GM19328 (cell line): ENCODE measurements around the gene FARP2.
"Not testable (repeated sequence)": the region's sequence is repeated elsewhere in the genome, so short reads cannot be mapped to it uniquely, and the experiment has no call there.

Source experiments
- ATAC-seq: cut with Tn5 transposase; IDR thresholded peaks from one replicate; pipeline ENCODE4 v1.9.1; 2021; ENCODE audit warnings: mild to moderate bottlenecking, moderate library complexity; ENCODE audit not compliant: unreplicated experiment

FARP2 gene

DNA sequence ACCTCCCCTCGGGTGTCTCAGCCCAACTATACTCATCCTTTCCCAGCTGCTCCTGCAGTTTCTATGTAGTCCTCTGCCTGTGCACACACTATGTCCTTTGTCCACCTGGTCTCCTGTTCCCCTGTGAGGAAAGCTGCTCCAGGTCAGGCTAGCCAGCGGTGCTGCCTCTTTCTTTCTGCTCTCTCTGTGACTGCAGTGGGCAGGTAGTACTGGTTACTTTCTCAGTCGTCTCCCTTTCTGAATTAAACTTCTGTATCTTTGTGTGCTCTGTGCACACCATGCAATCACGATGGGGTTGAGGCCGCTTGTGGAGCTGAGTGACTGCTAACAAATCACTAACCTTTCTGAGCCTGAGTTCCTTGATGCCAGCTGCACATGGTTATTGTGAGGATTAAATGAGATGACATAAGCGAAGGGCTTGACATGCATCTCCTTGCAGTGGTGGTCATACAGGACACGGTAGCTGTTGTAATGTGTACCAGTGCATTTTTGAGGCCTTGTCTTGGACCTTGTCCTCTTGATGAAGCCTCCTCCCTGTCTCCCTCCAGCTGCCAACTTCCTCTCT, 3.5 kb downstream of the FARP2 start:
- ATAC-seq = no peak

GRCh38 chr2:241363426-241363825, 7.3 kb downstream of the FARP2 start:
- no peak for ATAC-seq

- no peak for ATAC-seq
Observed at GRCh38 chr2:241364781-241365180, 8.7 kb downstream of the FARP2 start.

DNA sequence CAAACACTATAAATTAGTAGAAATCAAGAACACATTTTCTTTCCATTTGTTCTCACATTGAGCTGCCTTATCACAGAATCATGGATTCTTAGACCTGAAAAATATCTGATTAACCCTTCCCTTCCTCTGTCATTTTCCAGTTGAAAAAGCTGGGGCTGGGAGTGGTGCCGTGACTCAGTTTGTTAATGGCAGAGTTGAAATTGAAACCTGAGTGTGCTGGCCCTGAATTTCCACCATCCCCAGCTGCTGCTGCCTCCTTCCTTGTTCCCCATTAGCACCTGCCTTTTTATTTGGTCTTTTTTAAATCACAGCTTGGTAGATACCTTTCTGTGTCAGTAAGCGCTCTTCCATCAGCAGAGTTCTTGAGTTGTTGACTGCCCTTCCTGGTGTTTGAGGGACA, 10.6 kb downstream of the FARP2 start:
- ATAC-seq = no peak

DNA sequence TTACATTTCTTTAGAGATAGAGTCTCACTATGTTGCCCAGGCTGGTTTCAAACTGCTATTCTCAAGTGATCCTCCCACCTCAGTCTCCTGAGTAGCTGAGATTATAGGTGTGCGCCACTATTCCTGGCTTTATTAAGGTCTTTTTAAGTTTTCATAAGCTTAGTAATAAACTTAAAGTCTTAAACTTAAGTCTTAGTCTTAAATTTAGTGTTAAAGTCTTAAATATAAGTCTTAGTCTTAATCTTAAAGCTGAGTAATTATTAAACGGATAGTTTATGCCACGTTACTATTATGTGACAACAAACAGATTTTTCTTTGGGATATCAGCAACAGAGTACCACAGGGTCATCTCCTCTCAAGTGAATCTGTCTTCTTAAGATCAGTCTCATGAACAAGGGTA, 12.6 kb downstream of the FARP2 start:
- ATAC-seq = no peak

- ATAC-seq = no peak
Observed at GRCh38 chr2:241372361-241372992, 16.4 kb downstream of the FARP2 start.

DNA sequence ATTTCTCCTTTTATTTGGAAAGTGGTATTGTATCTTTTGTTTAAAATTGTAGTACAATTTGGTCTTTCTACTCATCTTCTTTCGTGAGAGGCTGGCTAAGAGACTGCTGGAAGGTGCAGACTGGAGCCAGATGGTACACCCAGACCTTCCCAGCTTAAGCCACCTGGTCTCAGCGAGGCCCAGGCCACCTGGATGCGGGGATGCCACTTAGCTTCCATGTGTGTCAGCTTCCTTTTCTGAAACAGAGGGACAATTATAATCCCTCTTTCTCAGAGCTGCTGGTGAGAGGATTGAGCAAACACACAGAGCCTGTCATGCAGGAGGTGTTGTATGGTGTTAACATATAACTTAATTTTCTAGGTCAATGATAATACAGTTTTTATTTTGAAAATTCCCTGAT, 17.4 kb downstream of the FARP2 start:
- ATAC-seq = no peak

DNA sequence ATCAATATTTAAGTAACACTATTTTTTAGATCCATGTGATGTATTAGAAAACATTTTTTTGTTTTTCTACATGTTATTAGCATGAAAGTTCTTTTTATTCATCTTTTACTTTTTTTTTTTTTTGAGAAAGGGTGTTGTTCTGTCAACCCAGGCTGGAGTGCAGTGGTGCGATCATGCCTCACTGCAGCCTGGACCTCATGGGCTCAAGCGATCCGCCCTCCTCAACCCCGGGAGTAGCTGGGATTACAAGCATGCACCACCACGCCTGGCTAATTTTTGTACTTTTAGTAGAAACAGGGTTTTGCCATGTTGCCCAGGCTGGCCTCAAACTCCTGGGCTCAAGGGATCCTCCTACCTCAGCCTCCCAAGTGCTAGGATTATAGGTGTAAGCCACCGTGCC, 17.8 kb downstream of the FARP2 start:
- not testable (repeated sequence) for ATAC-seq

GRCh38 chr2:241375300-241375699, 19.2 kb downstream of the FARP2 start:
- no peak for ATAC-seq

DNA sequence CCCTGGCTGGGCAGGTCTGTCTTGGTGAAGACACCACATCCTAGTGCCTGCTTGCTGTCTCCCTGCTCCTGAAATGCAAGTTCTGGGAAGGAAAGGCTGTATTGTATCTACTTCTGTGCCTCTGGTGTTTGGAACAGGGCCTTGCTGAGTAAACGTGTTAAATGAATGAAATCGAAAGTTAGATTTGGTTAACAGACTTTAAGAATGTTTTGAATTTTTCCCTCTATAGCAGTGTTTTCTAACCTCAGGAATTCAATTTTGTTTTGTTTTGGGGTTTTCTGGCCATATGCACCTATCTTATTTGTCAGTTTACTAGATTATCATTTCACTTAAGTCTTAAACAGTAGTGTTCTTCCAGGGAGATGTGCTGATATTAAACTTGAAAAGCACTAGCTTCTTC, 20.7 kb downstream of the FARP2 start:
- ATAC-seq = no peak

DNA sequence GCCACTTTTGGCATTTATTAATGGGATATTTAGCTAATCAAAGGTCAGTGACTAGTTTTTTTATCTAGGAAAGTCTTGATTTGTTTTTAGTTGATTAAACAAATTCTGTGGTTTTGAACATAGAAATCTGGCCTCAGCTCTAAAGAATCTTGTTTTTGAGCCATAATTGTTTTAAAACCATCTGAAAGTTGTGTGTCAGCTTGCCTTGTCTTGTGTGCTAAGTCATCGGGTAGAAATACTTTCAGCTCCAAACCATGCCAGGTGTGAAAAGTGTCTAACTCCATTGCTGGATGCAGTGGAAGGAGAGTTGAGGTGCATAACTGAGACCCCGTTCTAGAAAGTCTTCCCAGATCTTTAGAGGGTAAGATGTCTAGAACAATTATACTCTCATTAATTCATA, 22.7 kb downstream of the FARP2 start:
- ATAC-seq = no peak

DNA sequence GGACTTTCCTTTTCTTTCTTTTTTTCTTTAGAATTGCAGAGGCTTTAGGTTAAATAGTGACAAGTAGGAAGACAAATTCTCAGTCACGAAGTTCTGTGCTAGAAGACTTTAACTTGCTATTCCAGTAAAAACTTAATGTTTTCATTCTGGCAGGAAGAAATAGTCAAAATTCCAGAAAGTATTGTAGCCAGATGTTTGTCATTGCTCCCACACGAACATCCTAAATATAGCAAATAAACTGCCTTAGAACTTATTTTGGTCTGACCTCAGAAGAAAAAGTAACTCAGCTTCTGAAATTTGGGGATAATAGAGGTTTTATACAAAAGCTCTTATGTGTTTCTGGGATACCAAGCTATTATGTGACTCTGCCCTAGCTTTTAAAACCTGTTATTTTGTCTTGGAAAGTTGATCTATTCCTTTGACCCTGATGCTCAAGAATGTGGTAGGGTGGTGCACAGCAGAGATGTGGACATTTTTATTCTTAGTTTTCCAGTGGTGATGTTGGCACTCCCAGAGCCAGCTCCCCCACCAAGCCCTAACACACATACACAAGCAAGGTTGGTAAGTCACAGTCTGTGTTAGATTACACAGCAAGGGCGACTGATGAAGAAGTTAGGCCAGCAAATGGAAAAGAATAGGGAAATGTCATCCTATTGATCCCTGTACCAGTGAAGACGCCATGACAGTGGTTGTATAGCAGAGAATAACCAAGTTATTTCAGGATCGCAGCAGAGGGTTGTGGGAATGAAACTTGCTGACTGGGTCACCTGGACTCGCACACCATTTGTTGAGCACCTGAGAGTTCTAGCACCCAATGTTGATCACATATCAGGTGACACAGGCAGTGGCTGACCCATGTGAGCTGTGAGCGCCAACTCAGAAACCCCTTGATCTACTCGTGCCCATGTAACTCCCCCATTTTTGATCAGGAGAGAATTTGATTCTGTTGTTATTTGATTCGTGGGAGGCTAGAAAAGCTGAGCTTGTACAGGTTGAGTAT, 23.7 kb downstream of the FARP2 start:
- no peak for ATAC-seq

DNA sequence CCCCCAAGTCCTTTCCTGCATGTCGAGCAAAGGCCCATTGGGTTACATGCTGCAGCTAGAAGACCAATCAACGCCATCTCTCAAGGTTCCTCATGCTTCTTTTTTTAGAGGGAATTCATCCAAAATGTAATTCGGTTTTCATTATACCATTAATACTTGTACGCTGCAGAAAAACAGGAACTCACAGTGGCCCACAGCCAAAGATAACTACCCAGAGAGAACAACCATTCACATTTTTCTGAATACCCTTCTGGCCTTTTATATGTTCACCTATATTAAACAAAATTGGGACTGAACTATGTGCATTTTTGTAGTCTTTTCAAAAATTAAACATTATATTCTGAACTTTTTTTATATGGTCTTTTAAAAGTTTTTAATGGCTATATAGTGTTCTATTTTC, 25.8 kb downstream of the FARP2 start:
- ATAC-seq = no peak

DNA sequence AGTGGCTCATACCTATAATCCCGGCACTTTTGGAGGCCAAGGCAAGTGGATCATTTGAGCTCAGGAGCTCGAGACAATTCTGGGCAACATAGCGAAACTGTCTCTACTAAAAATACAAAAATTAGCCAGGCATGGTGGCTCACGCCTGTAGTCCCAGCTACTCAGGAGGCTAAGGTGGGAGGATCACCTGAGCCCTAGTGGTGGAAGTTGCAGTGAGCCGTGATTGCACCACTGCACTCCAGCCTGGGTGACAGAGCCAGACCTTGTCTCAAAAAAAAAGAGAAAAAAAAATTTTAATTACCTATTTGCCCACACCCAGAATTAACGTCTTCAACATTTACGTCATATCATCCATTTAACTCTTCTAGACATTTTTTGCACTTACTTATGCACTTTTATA, 29.4 kb downstream of the FARP2 start:
- not testable (repeated sequence) for ATAC-seq

GRCh38 chr2:241386519-241386918, 30.4 kb downstream of the FARP2 start:
- no peak for ATAC-seq

DNA sequence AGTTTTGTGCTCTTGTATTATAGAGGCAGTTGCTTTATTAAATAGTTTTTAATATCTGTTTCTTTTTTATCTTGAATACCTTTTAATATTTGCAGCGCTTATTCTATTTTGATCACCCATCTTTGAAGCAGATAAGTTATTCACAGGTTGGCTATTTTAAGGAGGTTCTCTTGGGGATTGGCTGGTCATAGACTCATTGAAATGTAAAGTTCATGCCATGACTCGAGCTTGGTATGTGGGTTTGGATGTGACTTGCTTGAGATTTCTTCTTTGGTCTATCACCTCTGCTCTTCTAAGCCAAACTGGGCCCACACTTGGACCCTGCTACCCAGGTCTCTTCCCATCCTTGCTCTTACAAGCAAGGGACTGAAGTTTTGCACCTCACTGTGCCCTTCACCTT, 33.6 kb downstream of the FARP2 start:
- ATAC-seq = no peak

- ATAC-seq = no peak
Observed at GRCh38 chr2:241390301-241391206, 34.5 kb downstream of the FARP2 start.

DNA sequence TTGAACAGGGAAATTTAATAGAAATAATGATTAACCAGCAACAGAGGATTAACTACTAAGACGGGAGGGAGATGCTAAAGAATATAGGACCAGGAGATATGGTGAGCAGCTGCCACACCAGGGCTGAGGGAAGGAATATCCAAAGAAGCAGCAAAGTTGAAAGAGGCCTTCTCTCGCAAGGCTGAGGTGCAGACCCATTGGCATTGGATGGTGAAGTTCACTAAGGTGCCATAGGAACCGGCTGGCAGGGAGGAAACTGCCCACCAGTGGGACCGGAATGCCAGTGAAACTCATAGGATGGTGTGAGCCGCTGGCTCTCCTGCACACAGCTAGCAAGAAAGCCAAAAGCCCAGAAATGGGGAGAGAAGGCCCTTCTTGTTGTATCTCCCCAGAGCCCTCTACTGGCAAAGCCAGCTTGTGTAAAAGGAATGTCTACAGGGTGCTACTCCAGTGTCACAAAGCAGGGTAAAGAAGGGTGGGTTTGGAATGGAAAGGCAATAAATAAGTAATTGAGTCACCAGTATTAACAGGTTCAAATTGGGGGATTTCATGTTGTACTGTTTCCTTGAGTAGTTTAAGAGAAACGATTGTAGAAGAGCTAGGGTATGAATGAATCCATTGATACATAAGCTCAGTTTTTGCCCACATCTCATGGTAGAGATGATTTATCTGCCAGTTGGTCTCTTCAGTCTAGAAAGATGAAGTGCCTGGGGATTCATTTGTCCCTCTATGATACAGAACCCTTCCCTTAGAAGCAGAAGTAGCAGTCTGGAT, 36.0 kb downstream of the FARP2 start:
- no peak for ATAC-seq

DNA sequence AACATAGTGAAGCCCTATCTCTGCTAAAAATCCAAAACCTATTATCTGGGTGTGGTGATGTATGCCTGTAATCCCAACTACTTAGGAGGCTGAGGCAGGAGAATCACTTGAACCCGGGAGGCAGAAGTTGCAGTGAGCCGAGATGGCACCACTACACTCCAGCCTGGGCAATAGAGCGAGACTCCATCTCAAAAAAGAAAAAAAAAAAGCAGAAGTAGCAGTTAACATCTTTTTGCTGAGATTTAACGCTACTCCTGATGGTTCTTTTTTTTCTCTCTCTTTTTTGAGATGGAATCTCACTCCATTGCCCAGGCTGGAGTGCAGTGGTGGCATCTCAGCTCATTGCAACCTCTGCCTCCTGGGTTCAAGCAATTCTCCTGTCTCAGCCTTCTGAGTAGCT, 36.7 kb downstream of the FARP2 start:
- not testable (repeated sequence) for ATAC-seq

GRCh38 chr2:241393524-241394196, 37.6 kb downstream of the FARP2 start:
- no peak for ATAC-seq
